ENCODE measurements around the gene TMEM170B.

The TMEM170B gene

DNA sequence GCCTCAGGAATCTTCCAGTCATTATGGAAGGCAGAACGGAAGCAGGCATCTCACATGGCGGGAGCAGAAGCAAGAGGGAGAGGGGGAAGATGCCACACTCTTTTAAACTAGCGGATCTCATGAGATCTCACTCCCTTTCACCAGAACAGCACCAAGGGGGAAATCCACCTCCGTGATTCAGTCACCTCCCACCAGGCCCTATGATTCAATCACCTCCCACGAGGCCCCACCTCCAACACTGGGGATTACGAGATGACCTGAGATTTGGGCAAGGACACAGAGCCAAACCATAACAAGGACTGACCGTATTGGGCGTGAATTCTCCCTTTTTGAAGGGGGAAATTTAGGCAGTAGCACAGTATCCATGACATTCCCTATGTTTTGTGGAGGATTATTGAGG lies 88.8 kb downstream of the TMEM170B start:
- H3K9me2 ChIP-seq (replicated peaks; ENCODE audit: control insufficient read depth, low read length) = no peaks in the 10 kb centered on the region
- no peaks in the 10 kb centered on the region for H4K20me1 ChIP-seq (ENCODE audit: control insufficient read depth, insufficient read depth, low read depth, low read length)
- no peak overlapping the region for H3K4me3 ChIP-seq (ENCODE audit: low read length)
- H3K36me3 ChIP-seq (ENCODE audit: control insufficient read depth, low read length) = no peaks in the 10 kb centered on the region
- no peak overlapping the region for H3K27ac ChIP-seq (ENCODE audit: low read depth, low read length)
- H3K27me3 ChIP-seq (ENCODE audit: control insufficient read depth, low read length) = peaks cover 6% of the 10 kb centered on the region
- no peak overlapping the region for H3K4me2 ChIP-seq (ENCODE audit: low read length)
- no peaks in the 10 kb centered on the region for H3F3A ChIP-seq (ENCODE audit: control insufficient read depth, insufficient read depth)
- no peaks in the 10 kb centered on the region for H3K4me1 ChIP-seq (ENCODE audit: control insufficient read depth, low read length)
- no peaks in the 10 kb centered on the region for H3K79me2 ChIP-seq (ENCODE audit: control insufficient read depth, low read length)
- no peaks in the 10 kb centered on the region for H3K9me3 ChIP-seq (ENCODE audit: control insufficient read depth, insufficient read depth, low read length)
- TF ChIP-seq, protein P1, sequence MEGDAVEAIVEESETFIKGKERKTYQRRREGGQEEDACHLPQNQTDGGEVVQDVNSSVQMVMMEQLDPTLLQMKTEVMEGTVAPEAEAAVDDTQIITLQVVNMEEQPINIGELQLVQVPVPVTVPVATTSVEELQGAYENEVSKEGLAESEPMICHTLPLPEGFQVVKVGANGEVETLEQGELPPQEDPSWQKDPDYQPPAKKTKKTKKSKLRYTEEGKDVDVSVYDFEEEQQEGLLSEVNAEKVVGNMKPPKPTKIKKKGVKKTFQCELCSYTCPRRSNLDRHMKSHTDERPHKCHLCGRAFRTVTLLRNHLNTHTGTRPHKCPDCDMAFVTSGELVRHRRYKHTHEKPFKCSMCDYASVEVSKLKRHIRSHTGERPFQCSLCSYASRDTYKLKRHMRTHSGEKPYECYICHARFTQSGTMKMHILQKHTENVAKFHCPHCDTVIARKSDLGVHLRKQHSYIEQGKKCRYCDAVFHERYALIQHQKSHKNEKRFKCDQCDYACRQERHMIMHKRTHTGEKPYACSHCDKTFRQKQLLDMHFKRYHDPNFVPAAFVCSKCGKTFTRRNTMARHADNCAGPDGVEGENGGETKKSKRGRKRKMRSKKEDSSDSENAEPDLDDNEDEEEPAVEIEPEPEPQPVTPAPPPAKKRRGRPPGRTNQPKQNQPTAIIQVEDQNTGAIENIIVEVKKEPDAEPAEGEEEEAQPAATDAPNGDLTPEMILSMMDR (IDR thresholded peaks at IDR 0.05; ENCODE audit: low read depth, low read length, poor library complexity, severe bottlenecking) = no peak
- TF ChIP-seq EZH2phosphoT487 (IDR thresholded peaks at IDR 0.05; ENCODE audit: borderline replicate concordance, low read length) = no peak

DNA sequence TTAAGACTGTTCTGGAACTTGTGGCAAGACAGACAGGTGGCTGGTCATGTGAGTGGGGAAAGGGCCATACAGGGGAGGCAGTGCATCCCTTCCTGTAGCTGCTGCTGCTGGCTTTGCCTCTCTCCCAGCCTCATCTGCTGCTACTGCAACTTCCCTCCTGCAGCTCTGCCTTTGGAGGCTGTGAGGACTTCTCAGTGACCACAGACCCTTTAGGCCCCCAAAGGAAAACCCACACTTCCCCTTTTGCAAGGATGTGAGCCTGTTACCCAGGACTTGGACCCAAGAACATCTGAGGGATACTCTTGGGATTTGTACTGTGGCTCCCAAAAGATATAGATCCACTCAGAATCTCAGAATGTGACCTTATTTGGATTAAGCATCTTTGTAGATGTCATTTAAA lies 91.0 kb downstream of the TMEM170B start:
- no peaks in the 10 kb centered on the region for H3K36me3 ChIP-seq (ENCODE audit: control insufficient read depth, low read length)

DNA sequence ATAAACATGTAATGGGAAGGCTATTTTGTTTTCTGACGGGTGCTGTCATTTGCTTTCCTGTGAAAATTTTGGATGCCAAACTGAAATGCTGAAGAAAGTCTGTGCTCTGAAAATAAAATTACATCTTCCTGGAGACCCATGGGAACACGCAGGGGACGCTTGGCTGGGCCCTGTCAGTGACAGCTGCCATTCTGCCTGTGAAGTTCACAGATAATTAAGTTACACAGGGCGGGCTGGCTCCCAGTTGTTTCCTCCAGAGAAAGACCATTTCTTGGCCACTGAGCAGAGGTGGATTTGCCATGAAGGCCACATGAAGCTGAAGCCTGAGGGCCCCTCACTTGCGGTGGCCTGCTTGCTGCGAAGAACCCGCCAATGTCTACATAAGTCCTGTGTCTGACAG lies 93.5 kb downstream of the TMEM170B start:
- Histone ChIP-seq H3K9me2 (replicated peaks; ENCODE audit: control insufficient read depth, low read length) (no peaks in the 10 kb centered on the region), H3K4me2 (ENCODE audit: low read length) (no peak overlapping the region), H3K4me1 (ENCODE audit: control insufficient read depth, low read length) (no peaks in the 10 kb centered on the region), H3K27me3 (ENCODE audit: control insufficient read depth, low read length) (peaks cover 6% of the 10 kb centered on the region), H3K9me3 (ENCODE audit: control insufficient read depth, insufficient read depth, low read length) (no peaks in the 10 kb centered on the region), H3K36me3 (ENCODE audit: control insufficient read depth, low read length) (no peaks in the 10 kb centered on the region), H3K4me3 (ENCODE audit: low read length) (no peak overlapping the region), H3F3A (ENCODE audit: control insufficient read depth, insufficient read depth) (no peaks in the 10 kb centered on the region), H3K79me2 (ENCODE audit: control insufficient read depth, low read length) (no peaks in the 10 kb centered on the region), H4K20me1 (ENCODE audit: control insufficient read depth, insufficient read depth, low read depth, low read length) (no peaks in the 10 kb centered on the region), H3K27ac (ENCODE audit: low read depth, low read length) (no peak overlapping the region)
- TF ChIP-seq, protein P1 (IDR thresholded peaks at IDR 0.05; ENCODE audit: low read depth, low read length, poor library complexity, severe bottlenecking) = no peak
- TF ChIP-seq EZH2phosphoT487 (IDR thresholded peaks at IDR 0.05; ENCODE audit: borderline replicate concordance, low read length) = no peak

More for the DNA sequence above, 91.0 kb downstream of the TMEM170B start:
- no peaks in the 10 kb centered on the region for H3K79me2 ChIP-seq (ENCODE audit: control insufficient read depth, low read length)
- no peaks in the 10 kb centered on the region for H3K4me1 ChIP-seq (ENCODE audit: control insufficient read depth, low read length)
- no peak overlapping the region for H3K27ac ChIP-seq (ENCODE audit: low read depth, low read length)
- no peaks in the 10 kb centered on the region for H3K9me2 ChIP-seq (replicated peaks; ENCODE audit: control insufficient read depth, low read length)
- no peak overlapping the region for H3K4me3 ChIP-seq (ENCODE audit: low read length)
- no peaks in the 10 kb centered on the region for H3F3A ChIP-seq (ENCODE audit: control insufficient read depth, insufficient read depth)
- no peaks in the 10 kb centered on the region for H3K9me3 ChIP-seq (ENCODE audit: control insufficient read depth, insufficient read depth, low read length)
- H3K4me2 ChIP-seq (ENCODE audit: low read length) = no peak overlapping the region
- peaks cover 6% of the 10 kb centered on the region for H3K27me3 ChIP-seq (ENCODE audit: control insufficient read depth, low read length)
- H4K20me1 ChIP-seq (ENCODE audit: control insufficient read depth, insufficient read depth, low read depth, low read length) = no peaks in the 10 kb centered on the region
- no peak for TF ChIP-seq EZH2phosphoT487 (IDR thresholded peaks at IDR 0.05; ENCODE audit: borderline replicate concordance, low read length)

DNA sequence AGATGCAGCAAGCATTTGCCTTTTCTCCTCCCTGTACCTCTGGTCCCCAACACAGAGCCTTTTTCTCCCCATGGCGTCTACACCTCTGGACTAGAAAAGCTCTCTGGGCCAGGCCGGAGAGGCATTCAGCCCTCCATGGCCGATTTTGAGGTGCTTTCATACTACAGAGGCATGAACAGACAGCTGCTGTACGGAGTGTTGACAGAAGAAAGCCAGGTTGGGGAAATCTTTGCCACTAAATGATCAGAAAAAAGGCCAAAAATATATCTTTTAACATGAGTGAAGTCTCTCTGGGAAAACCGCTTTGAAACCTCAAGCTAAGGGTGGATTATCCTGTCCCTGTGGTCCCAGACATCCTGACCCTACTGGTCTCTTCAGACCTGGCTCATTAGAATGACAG lies 94.0 kb downstream of the TMEM170B start:
- Histone ChIP-seq H3K79me2 (ENCODE audit: control insufficient read depth, low read length) (no peaks in the 10 kb centered on the region), H3K27me3 (ENCODE audit: control insufficient read depth, low read length) (peaks cover 6% of the 10 kb centered on the region), H3K36me3 (ENCODE audit: control insufficient read depth, low read length) (no peaks in the 10 kb centered on the region), H3K4me2 (ENCODE audit: low read length) (no peak overlapping the region), H3K4me1 (ENCODE audit: control insufficient read depth, low read length) (no peaks in the 10 kb centered on the region), H3K9me3 (ENCODE audit: control insufficient read depth, insufficient read depth, low read length) (no peaks in the 10 kb centered on the region), H3K4me3 (ENCODE audit: low read length) (no peak overlapping the region), H4K20me1 (ENCODE audit: control insufficient read depth, insufficient read depth, low read depth, low read length) (no peaks in the 10 kb centered on the region), H3F3A (ENCODE audit: control insufficient read depth, insufficient read depth) (no peaks in the 10 kb centered on the region), H3K9me2 (replicated peaks; ENCODE audit: control insufficient read depth, low read length) (no peaks in the 10 kb centered on the region), H3K27ac (ENCODE audit: low read depth, low read length) (no peak overlapping the region)
- TF ChIP-seq, protein P1 (IDR thresholded peaks at IDR 0.05; ENCODE audit: low read depth, low read length, poor library complexity, severe bottlenecking) = no peak
- TF ChIP-seq EZH2phosphoT487 (IDR thresholded peaks at IDR 0.05; ENCODE audit: borderline replicate concordance, low read length) = no peak

All from DOHH2 (cell line).